HepG2 (cell line): Measurements from ENCODE around the gene H2AZ2. TPM values are rescaled to one million over a fixed set of nuclear protein-coding genes. Genes with fewer than 3 reads are reported as not detected.

Experiments used
- HIC2 ChIP-seq: sonication (generic); formaldehyde crosslinking; IDR thresholded peaks from 2 replicates; pipeline ENCODE4 v1.9.0; 2022; ENCODE audit warnings: low read depth, missing genetic modification reagents
- NR2F1 ChIP-seq, 2 experiments: fragments of 450-650 bp in 1 of 2; formaldehyde crosslinking in 1 of 2; IDR thresholded peaks; 2 replicates each; pipeline versions ENCODE4 v1.5.0 to v1.6.1; 2016 to 2020; ENCODE audit warnings: mild to moderate bottlenecking in 1 of 2, missing compliant biosample characterization in 1 of 2, missing genetic modification reagents in 1 of 2, moderate library complexity in 1 of 2
- PHB2 ChIP-seq: fragments of 450-650 bp; IDR thresholded peaks from 2 replicates; pipeline ENCODE4 v1.6.1; 2018; ENCODE audit not compliant: partially characterized antibody
- REPIN1 ChIP-seq: sonication (generic); formaldehyde crosslinking; IDR thresholded peaks from 2 replicates; pipeline ENCODE4 v1.8.0; 2022; ENCODE audit warnings: missing genetic modification reagents, low read depth, mild to moderate bottlenecking, borderline replicate concordance
- SOX6 ChIP-seq, 2 experiments: fragments of 450-650 bp in 1 of 2; sonication (generic) in 1 of 2; formaldehyde crosslinking in 1 of 2; IDR thresholded peaks; 2 replicates each; pipeline versions ENCODE4 v1.4.0 to v1.6.1; 2017 to 2020; ENCODE audit warnings: antibody characterized with exemption in 1 of 2, mild to moderate bottlenecking in 1 of 2, missing genetic modification reagents in 1 of 2
- USF2 ChIP-seq, 2 experiments: sonication (generic) in 1 of 2; formaldehyde crosslinking in 1 of 2; IDR thresholded peaks; 2 replicates each; pipeline versions ENCODE4 v1.5.1 to v1.6.1; 2011 to 2020; ENCODE audit warnings: borderline replicate concordance in 1 of 2, low read depth in 1 of 2, low read length in 1 of 2, mild to moderate bottlenecking in 1 of 2, missing genetic modification reagents in 1 of 2, moderate library complexity in 1 of 2
- ZBTB42 ChIP-seq: sonication (generic); formaldehyde crosslinking; IDR thresholded peaks from 2 replicates; pipeline ENCODE4 v1.5.0; 2020; ENCODE audit warnings: mild to moderate bottlenecking, missing genetic modification reagents
- ZFY ChIP-seq: sonication (generic); formaldehyde crosslinking; IDR thresholded peaks from 2 replicates; pipeline ENCODE4 v1.4.0; 2020; ENCODE audit warnings: missing genetic modification reagents
- ZMAT5 ChIP-seq: sonication (generic); formaldehyde crosslinking; IDR thresholded peaks from 2 replicates; pipeline ENCODE4 v1.5.0; 2020; ENCODE audit warnings: mild to moderate bottlenecking, low read depth, missing genetic modification reagents, borderline replicate concordance
- ZNF337 ChIP-seq: sonication (generic); formaldehyde crosslinking; IDR thresholded peaks from 2 replicates; pipeline ENCODE4 v1.5.1; 2020; ENCODE audit warnings: missing genetic modification reagents, low read depth, mild to moderate bottlenecking, borderline replicate concordance
- ZNF484 ChIP-seq: sonication (generic); formaldehyde crosslinking; IDR thresholded peaks from 2 replicates; pipeline ENCODE4 v1.5.1; 2020; ENCODE audit warnings: mild to moderate bottlenecking, low read depth, missing genetic modification reagents, borderline replicate concordance
- ZNF496 ChIP-seq: sonication (generic); formaldehyde crosslinking; IDR thresholded peaks from 2 replicates; pipeline ENCODE4 v1.8.1; 2023; ENCODE audit warnings: mild to moderate bottlenecking, moderate library complexity, missing genetic modification reagents; ENCODE audit not compliant: insufficient replicate concordance
- ZNF773 ChIP-seq: sonication (generic); formaldehyde crosslinking; IDR thresholded peaks from 2 replicates; pipeline ENCODE4 v1.4.0; 2020; ENCODE audit warnings: missing genetic modification reagents, borderline replicate concordance
- polyA plus RNA-seq, 8 experiments: library from polyadenylated mRNA; depleted of rRNA in 3 of 8; stranded (reverse) in 7 of 8; unstranded in 1 of 8; fragments of >200 nt; fragmentation: Illumina TruSeq in 4 of 8; extraction: Trizol in 4 of 8; gene quantifications; 2 replicates each; pipeline versions ENCODE4 v1.2.1 to v1.2.3, GENCODE V29; 2011 to 2016; ENCODE audit warnings: low read depth in 4 of 8, missing spikeins in 1 of 8, mixed read lengths in 1 of 8; ENCODE audit not compliant: insufficient read depth in 1 of 8
- total RNA-seq, 5 experiments: library from RNA; depleted of rRNA; stranded (reverse); fragments of >200 nt; fragmentation: Illumina TruSeq; extraction: Trizol; gene quantifications; 2 replicates each; pipeline ENCODE4 v1.2.3, GENCODE V29; 2016; ENCODE audit warnings: low read depth in 1 of 5
- TF ChIP-seq, protein P1 (sequence below): fragments of 450-650 bp; IDR thresholded peaks from 2 replicates; pipeline ENCODE4 v1.6.1; 2017; ENCODE audit warnings: mild to moderate bottlenecking
- TF ChIP-seq, protein P2 (sequence below): sonication (generic); formaldehyde crosslinking; IDR thresholded peaks from 2 replicates; pipeline ENCODE4 v1.4.0; 2020; ENCODE audit warnings: mild to moderate bottlenecking, low read depth, missing genetic modification reagents
- TF ChIP-seq, protein P3 (sequence below): sonication (generic); formaldehyde crosslinking; IDR thresholded peaks from 2 replicates; pipeline ENCODE4 v1.4.0; 2020; ENCODE audit warnings: missing genetic modification reagents

H2AZ2 gene
- total and polyA plus RNA-seq, 2 of the 13 experiments (the other 11 are each of a cell fraction or from before 2014, with no cell fraction given), result 121 to 223 TPM

- TF ChIP-seq HIC2, result no peak
- TF ChIP-seq ZNF496 (CRISPR knock-in tag), result no peak
- TF ChIP-seq ZNF773 (CRISPR knock-in tag), result 0 out of 2 replicates have a peak, but pooled peaks have one; percentile 84
- TF ChIP-seq PHB2, result no peak
- no peak for TF ChIP-seq ZNF484 (CRISPR knock-in tag)
- TF ChIP-seq, protein P1, sequence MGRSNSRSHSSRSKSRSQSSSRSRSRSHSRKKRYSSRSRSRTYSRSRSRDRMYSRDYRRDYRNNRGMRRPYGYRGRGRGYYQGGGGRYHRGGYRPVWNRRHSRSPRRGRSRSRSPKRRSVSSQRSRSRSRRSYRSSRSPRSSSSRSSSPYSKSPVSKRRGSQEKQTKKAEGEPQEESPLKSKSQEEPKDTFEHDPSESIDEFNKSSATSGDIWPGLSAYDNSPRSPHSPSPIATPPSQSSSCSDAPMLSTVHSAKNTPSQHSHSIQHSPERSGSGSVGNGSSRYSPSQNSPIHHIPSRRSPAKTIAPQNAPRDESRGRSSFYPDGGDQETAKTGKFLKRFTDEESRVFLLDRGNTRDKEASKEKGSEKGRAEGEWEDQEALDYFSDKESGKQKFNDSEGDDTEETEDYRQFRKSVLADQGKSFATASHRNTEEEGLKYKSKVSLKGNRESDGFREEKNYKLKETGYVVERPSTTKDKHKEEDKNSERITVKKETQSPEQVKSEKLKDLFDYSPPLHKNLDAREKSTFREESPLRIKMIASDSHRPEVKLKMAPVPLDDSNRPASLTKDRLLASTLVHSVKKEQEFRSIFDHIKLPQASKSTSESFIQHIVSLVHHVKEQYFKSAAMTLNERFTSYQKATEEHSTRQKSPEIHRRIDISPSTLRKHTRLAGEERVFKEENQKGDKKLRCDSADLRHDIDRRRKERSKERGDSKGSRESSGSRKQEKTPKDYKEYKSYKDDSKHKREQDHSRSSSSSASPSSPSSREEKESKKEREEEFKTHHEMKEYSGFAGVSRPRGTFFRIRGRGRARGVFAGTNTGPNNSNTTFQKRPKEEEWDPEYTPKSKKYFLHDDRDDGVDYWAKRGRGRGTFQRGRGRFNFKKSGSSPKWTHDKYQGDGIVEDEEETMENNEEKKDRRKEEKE, result no peak
- TF ChIP-seq USF2 (IDR thresholded peaks at IDR 0.05; ENCODE audit: low read depth, low read length), result no peak
- 0 out of 2 replicates have a peak, but pooled peaks have one; percentile 55 for TF ChIP-seq USF2 (CRISPR knock-in tag; IDR thresholded peaks at IDR 0.05; ENCODE audit: borderline replicate concordance)
- TF ChIP-seq ZBTB42 (CRISPR knock-in tag), result no peak
- TF ChIP-seq, protein P2, sequence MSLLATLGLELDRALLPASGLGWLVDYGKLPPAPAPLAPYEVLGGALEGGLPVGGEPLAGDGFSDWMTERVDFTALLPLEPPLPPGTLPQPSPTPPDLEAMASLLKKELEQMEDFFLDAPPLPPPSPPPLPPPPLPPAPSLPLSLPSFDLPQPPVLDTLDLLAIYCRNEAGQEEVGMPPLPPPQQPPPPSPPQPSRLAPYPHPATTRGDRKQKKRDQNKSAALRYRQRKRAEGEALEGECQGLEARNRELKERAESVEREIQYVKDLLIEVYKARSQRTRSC (CRISPR knock-in tag), result 0 out of 2 replicates have a peak, but pooled peaks have one; percentile 71
- TF ChIP-seq REPIN1 (CRISPR knock-in tag), result peak; percentile 65
- TF ChIP-seq SOX6 (IDR thresholded peaks at IDR 0.05), result no peak
- TF ChIP-seq SOX6 (CRISPR knock-in tag; IDR thresholded peaks at IDR 0.05), result peak; percentile 59
- TF ChIP-seq ZMAT5 (CRISPR knock-in tag), result no peak
- no peak for TF ChIP-seq NR2F1 (CRISPR knock-in tag; IDR thresholded peaks at IDR 0.05)
- peak; percentile 64; the same call in 1 of the 2 replicates for TF ChIP-seq ZFY (CRISPR knock-in tag)
- TF ChIP-seq ZNF337 (CRISPR knock-in tag), result no peak
- TF ChIP-seq, protein P3, sequence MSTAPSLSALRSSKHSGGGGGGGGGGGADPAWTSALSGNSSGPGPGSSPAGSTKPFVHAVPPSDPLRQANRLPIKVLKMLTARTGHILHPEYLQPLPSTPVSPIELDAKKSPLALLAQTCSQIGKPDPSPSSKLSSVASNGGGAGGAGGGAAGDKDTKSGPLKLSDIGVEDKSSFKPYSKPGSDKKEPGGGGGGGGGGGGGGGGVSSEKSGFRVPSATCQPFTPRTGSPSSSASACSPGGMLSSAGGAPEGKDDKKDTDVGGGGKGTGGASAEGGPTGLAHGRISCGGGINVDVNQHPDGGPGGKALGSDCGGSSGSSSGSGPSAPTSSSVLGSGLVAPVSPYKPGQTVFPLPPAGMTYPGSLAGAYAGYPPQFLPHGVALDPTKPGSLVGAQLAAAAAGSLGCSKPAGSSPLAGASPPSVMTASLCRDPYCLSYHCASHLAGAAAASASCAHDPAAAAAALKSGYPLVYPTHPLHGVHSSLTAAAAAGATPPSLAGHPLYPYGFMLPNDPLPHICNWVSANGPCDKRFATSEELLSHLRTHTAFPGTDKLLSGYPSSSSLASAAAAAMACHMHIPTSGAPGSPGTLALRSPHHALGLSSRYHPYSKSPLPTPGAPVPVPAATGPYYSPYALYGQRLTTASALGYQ (CRISPR knock-in tag), result peak; percentile 62; the same call in 1 of the 2 replicates
Measured at GRCh38 chr7:44847920-44848634, at the start of gene H2AZ2 (continued).
